GM23248 (cell line): ENCODE measurements around the gene GHRH. TPM values are rescaled to one million over a fixed set of nuclear protein-coding genes. Genes with fewer than 3 reads are reported as not detected.

Source experiments
- DNase-seq: peaks from one replicate; pipeline ENCODE4 v3.0.0-alpha.2; 2015
- H2AFZ ChIP-seq: fragments of 200-600 bp; sonication (generic); 2 replicates; pipeline ENCODE4 v1.6.1; 2016; ENCODE audit warnings: antibody characterized with exemption
- H3F3A ChIP-seq: fragments of 200-600 bp; sonication (generic); 2 replicates; pipeline ENCODE4 v1.6.1; 2016; ENCODE audit warnings: mild to moderate bottlenecking, antibody characterized with exemption, mixed run types; ENCODE audit not compliant: insufficient read depth
- H3K27ac ChIP-seq: fragments of 200-600 bp; sonication (generic); 2 replicates; pipeline ENCODE4 v1.5.1; 2016; ENCODE audit warnings: mild to moderate bottlenecking
- H3K27me3 ChIP-seq: fragments of 200-600 bp; sonication (generic); replicated peaks from 2 replicates; pipeline ENCODE4 v1.6.1; 2016; ENCODE audit warnings: mild to moderate bottlenecking; ENCODE audit not compliant: insufficient read depth
- H3K36me3 ChIP-seq: fragments of 200-600 bp; sonication (generic); 2 replicates; pipeline ENCODE4 v1.6.1; 2016; ENCODE audit warnings: low read depth, mild to moderate bottlenecking
- H3K4me1 ChIP-seq: fragments of 200-600 bp; sonication (generic); 2 replicates; pipeline ENCODE4 v1.6.1; 2016; ENCODE audit warnings: mild to moderate bottlenecking; ENCODE audit not compliant: insufficient read depth
- H3K4me2 ChIP-seq: fragments of 200-600 bp; sonication (generic); one replicate; pipeline ENCODE4 v1.6.1; 2016; ENCODE audit warnings: mild to moderate bottlenecking; ENCODE audit not compliant: unreplicated experiment
- H3K4me3 ChIP-seq: fragments of 200-600 bp; sonication (generic); 2 replicates; pipeline ENCODE4 v1.5.1; 2016; ENCODE audit warnings: mild to moderate bottlenecking
- H3K79me2 ChIP-seq: fragments of 200-600 bp; sonication (generic); 2 replicates; pipeline ENCODE4 v1.6.1; 2016; ENCODE audit warnings: mild to moderate bottlenecking; ENCODE audit not compliant: insufficient read depth
- H3K9ac ChIP-seq: fragments of 200-600 bp; sonication (generic); 2 replicates; pipeline ENCODE4 v1.6.1; 2016; ENCODE audit warnings: mild to moderate bottlenecking
- H3K9me2 ChIP-seq: fragments of 200-600 bp; sonication (generic); 2 replicates; pipeline ENCODE4 v1.6.1; 2016; ENCODE audit warnings: mixed run types, mild to moderate bottlenecking, moderate library complexity; ENCODE audit not compliant: insufficient read depth
- H3K9me3 ChIP-seq: fragments of 200-600 bp; sonication (generic); one replicate; pipeline ENCODE4 v1.6.1; 2017; ENCODE audit warnings: low read depth
- H4K20me1 ChIP-seq: fragments of 200-600 bp; sonication (generic); 2 replicates; pipeline ENCODE4 v1.6.0; 2016; ENCODE audit not compliant: insufficient read depth
- EZH2 ChIP-seq: fragments of 200-600 bp; sonication (generic); IDR thresholded peaks from 2 replicates; pipeline ENCODE4 v1.6.1; 2018; ENCODE audit warnings: antibody characterized with exemption, mild to moderate bottlenecking; ENCODE audit not compliant: insufficient read depth, poor library complexity, severe bottlenecking
- EZH2phosphoT487 ChIP-seq: fragments of 200-600 bp; sonication (generic); IDR thresholded peaks from 2 replicates; pipeline ENCODE4 v1.6.1; 2018; ENCODE audit warnings: antibody characterized with exemption, moderate library complexity, mild to moderate bottlenecking, low read depth; ENCODE audit not compliant: insufficient read depth
- WGBS, 2 experiments: methylation state at CpG; one replicate each; pipeline ENCODE4 v1.1.6; 2015 to 2017; ENCODE audit warnings: low lambda C conversion rate in 2 of 2, low coverage in 1 of 2; ENCODE audit errors: missing lambda C conversion rate in 2 of 2; 5-methylcytosine and 5-hydroxymethylcytosine counted together
- in situ Hi-C: fragments of 300-500 bp; cut with MboI; formaldehyde crosslinking; loops from 2 replicates; pipeline ENCODE4 v1.15.0; 2020
- polyA plus RNA-seq: library from polyadenylated mRNA; unstranded; fragments of >200 nt; fragmentation: Nextera tagmentation; extraction: Ambion mirVana; gene quantifications from 2 replicates; pipeline ENCODE4 v1.2.1, GENCODE V29; 2016
- total RNA-seq: library from RNA; depleted of rRNA; stranded (reverse); fragments of >200 nt; shearing (Covaris generic); gene quantifications from 2 replicates; pipeline ENCODE4 v1.2.3, GENCODE V29; 2014

The GHRH gene
- total and polyA plus RNA-seq, 2 experiments from 2014 or later = not detected

GRCh38 chr20:37242503-37242902 is 19.1 kb downstream of the GHRH start:
- H3K36me3 ChIP-seq = peaks cover 43% of the 10 kb centered on the region; the same call in 1 of the 2 replicates
- no peaks in the 10 kb centered on the region for H3K9me3 ChIP-seq

DNA sequence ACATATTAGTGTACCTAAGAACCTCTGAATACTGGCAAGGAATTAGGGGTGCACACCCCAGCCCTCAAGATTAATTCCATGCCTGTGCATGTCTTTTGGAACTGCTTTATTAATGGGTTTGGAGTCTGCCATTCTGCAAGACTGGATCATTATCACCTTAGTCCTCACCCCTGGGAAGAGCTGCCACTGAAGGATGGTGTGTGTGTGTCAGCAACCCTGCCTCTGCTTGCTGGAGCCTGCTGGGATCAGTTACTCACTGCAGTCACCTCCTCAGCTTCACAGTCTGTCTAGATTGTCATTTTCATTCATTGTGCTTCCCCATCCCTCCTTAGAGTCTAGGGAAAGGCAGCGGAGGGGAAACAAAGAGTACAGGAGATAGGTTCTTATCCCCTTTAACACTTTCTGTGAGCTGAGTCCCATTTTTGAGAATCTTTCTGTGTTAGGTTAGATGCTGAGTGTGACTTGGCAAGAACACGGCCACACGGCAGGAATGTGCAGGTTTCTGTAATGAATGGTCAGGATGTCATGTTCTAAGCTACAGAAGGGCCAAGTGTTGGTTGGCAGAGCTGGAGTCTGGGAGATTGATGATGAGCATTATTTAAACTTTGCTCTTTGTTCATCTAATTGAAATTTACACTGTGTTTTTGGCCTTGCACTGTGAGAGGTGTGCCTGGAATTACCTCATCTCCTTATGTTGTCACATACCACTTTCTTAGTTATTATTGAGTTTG is 21.1 kb downstream of the GHRH start:
- H3K27me3 ChIP-seq = no peaks in the 10 kb centered on the region
- H3K4me2 ChIP-seq = no peak overlapping the region
- TF ChIP-seq EZH2 = no peak
- no peak for TF ChIP-seq EZH2phosphoT487
- no peak for DNase-seq
- no peak overlapping the region for H3K27ac ChIP-seq
- no peak overlapping the region for H3K9ac ChIP-seq
- no peaks in the 10 kb centered on the region for H3F3A ChIP-seq
- H3K36me3 ChIP-seq = peaks cover 52% of the 10 kb centered on the region
- H3K4me1 ChIP-seq = no peaks in the 10 kb centered on the region
- H3K4me3 ChIP-seq = no peak overlapping the region
- no peaks in the 10 kb centered on the region for H3K9me2 ChIP-seq
- H4K20me1 ChIP-seq = no peaks in the 10 kb centered on the region
- in situ Hi-C loops = no loop called here
- WGBS, 2 experiments = 83 to 92% methylated on average over 3 of the region's 3 CpGs
- no peaks in the 10 kb centered on the region for H3K79me2 ChIP-seq
- H2AFZ ChIP-seq = no peak overlapping the region
- no peaks in the 10 kb centered on the region for H3K9me3 ChIP-seq

More at GRCh38 chr20:37242503-37242902, 19.1 kb downstream of the GHRH start:
- no peaks in the 10 kb centered on the region for H3K79me2 ChIP-seq
- no peak for TF ChIP-seq EZH2
- no peak for TF ChIP-seq EZH2phosphoT487
- in situ Hi-C loops = no loop called here
- no peaks in the 10 kb centered on the region for H4K20me1 ChIP-seq
- H2AFZ ChIP-seq = no peak overlapping the region
- H3K27me3 ChIP-seq = no peaks in the 10 kb centered on the region
- no peaks in the 10 kb centered on the region for H3F3A ChIP-seq
- WGBS, 2 experiments = 84 to 88% methylated on average over 4 of the region's 4 CpGs
- no peak overlapping the region for H3K4me2 ChIP-seq
- DNase-seq = no peak
- H3K4me1 ChIP-seq = no peaks in the 10 kb centered on the region
- H3K4me3 ChIP-seq = no peak overlapping the region
- no peak overlapping the region for H3K27ac ChIP-seq
- no peak overlapping the region for H3K9ac ChIP-seq
- no peaks in the 10 kb centered on the region for H3K9me2 ChIP-seq

GRCh38 chr20:37238935-37239451 is 22.6 kb downstream of the GHRH start:
- H3F3A ChIP-seq = no peaks in the 10 kb centered on the region
- H4K20me1 ChIP-seq = no peaks in the 10 kb centered on the region
- H3K4me3 ChIP-seq = no peak overlapping the region
- in situ Hi-C loops = no loop called here
- WGBS, 2 experiments = 40 to 50% methylated on average over 1 of the region's 1 CpG
- H3K27ac ChIP-seq = no peak overlapping the region
- TF ChIP-seq EZH2 (no peak), EZH2phosphoT487 (no peak)
- no peaks in the 10 kb centered on the region for H3K9me2 ChIP-seq
- H3K4me2 ChIP-seq = no peak overlapping the region
- H3K79me2 ChIP-seq = no peaks in the 10 kb centered on the region
- peaks cover 58% of the 10 kb centered on the region for H3K36me3 ChIP-seq
- no peaks in the 10 kb centered on the region for H3K9me3 ChIP-seq
- no peaks in the 10 kb centered on the region for H3K27me3 ChIP-seq
- H2AFZ ChIP-seq = no peak overlapping the region
- H3K9ac ChIP-seq = no peak overlapping the region
- no peaks in the 10 kb centered on the region for H3K4me1 ChIP-seq
- DNase-seq = no peak

DNA sequence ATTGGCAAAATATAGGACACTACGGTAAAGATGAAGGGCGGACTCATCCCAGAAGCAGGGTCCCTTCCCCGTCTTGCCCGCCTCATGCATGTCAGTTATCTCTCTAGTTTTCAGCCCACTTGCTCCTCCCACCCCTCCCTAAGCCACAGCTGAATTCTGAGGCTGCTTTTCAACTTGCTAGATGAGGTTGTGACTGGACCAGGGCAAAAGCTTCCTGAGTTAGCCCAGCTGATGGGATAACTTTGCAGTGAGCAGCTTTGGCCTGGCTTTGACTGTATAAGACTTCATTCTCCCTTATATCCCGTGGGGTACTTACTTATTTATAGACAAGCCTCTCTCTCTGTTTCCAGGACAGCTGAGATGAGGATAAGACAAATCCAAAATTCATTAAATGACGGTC is 23.2 kb downstream of the GHRH start:
- DNase-seq = no peak
- Histone ChIP-seq H3K9me3 (no peaks in the 10 kb centered on the region), H3K27ac (no peak overlapping the region), H2AFZ (no peak overlapping the region), H3F3A (no peaks in the 10 kb centered on the region), H4K20me1 (no peaks in the 10 kb centered on the region), H3K4me1 (no peaks in the 10 kb centered on the region), H3K79me2 (no peaks in the 10 kb centered on the region), H3K9me2 (no peaks in the 10 kb centered on the region), H3K36me3 (peaks cover 64% of the 10 kb centered on the region), H3K4me3 (no peak overlapping the region), H3K9ac (no peak overlapping the region), H3K27me3 (no peaks in the 10 kb centered on the region), H3K4me2 (no peak overlapping the region)
- TF ChIP-seq EZH2phosphoT487 (no peak), EZH2 (no peak)
- in situ Hi-C loops = no loop called here
- WGBS, 2 experiments = 94 to 97% methylated on average over 6 of the region's 6 CpGs
